Endothelial cell of umbilical vein (primary cell): ENCODE measurements around the gene DMXL2. TPM values are rescaled to one million over a fixed set of nuclear protein-coding genes. Genes with fewer than 3 reads are reported as not detected.

Experiments
- BruUV-seq: library from RNA; stranded (reverse); fragments of 400-500 nt; replicated peaks from 2 replicates; lab custom pipeline; 2021; lab: Mats Ljungman, UMichigan
- CTCF ChIA-PET: fragments of 300-600, 350-600 bp; sonication (Branson Sonifier 250); formaldehyde crosslinking; loops from one replicate; lab custom pipeline; 2021; ENCODE audit warnings: antibody characterized with exemption, inconsistent platforms; lab: Charles Lee
- POLR2A ChIA-PET: fragments of 300-600, 350-600 bp; sonication (Branson Sonifier 250); formaldehyde crosslinking; loops from one replicate; lab custom pipeline; 2021; ENCODE audit warnings: antibody characterized with exemption, inconsistent platforms; lab: Charles Lee
- DNase-seq: peaks from one replicate; pipeline ENCODE4 v3.0.0-alpha.2; 2011; ENCODE audit warnings: low read depth, low spot score
- FAIRE-seq: peaks from 2 replicates; lab custom pipeline; 2011; peaks lifted over from hg19 to GRCh38; lab: Jason Lieb, UNC
- H2AFZ ChIP-seq: 2 replicates; pipeline ENCODE4 v1.6.0; 2012; ENCODE audit warnings: low read depth, low read length, control low read depth, inconsistent platforms
- H3K27ac ChIP-seq: 2 replicates; pipeline ENCODE4 v1.5.1; 2011; ENCODE audit warnings: low read depth, mild to moderate bottlenecking, control low read depth, low read length, moderate library complexity; ENCODE audit not compliant: insufficient read depth
- H3K27me3 ChIP-seq, 2 experiments: 2 replicates each; pipeline versions ENCODE4 v1.6.0 to v1.6.1; 2011; ENCODE audit warnings: low read length in 2 of 2, mixed read lengths in 1 of 2; ENCODE audit not compliant: control insufficient read depth in 2 of 2, insufficient read depth in 2 of 2
- H3K36me3 ChIP-seq, 2 experiments: 2 replicates in 1 of 2; 3 replicates in 1 of 2; pipeline ENCODE4 v1.5.1; 2011; ENCODE audit warnings: low read length in 2 of 2, mild to moderate bottlenecking in 1 of 2, moderate library complexity in 1 of 2; ENCODE audit not compliant: control insufficient read depth in 2 of 2, insufficient read depth in 2 of 2; ENCODE audit errors: extremely low read depth in 1 of 2
- H3K4me1 ChIP-seq: 3 replicates; pipeline ENCODE4 v1.5.1; 2011; ENCODE audit warnings: mild to moderate bottlenecking, low read length; ENCODE audit not compliant: control insufficient read depth, insufficient read depth; ENCODE audit errors: extremely low read depth
- H3K4me2 ChIP-seq: 2 replicates; pipeline ENCODE4 v1.6.1; 2011; ENCODE audit warnings: low read length, control low read depth, mixed read lengths; ENCODE audit not compliant: insufficient read depth
- H3K4me3 ChIP-seq, 3 experiments: fragments of 200-600 bp in 1 of 3; sonication (generic), shearing (Covaris generic) in 1 of 3; replicated peaks in 1 of 3; 2 replicates each; pipeline ENCODE4 v1.5.1; 2011 to 2016; ENCODE audit warnings: control low read depth in 3 of 3, low read length in 3 of 3, mild to moderate bottlenecking in 2 of 3, inconsistent platforms in 1 of 3, low read depth in 1 of 3, moderate library complexity in 1 of 3; ENCODE audit not compliant: insufficient read depth in 1 of 3
- H3K79me2 ChIP-seq: 2 replicates; pipeline ENCODE4 v1.6.0; 2012; ENCODE audit warnings: low read length, inconsistent platforms; ENCODE audit not compliant: control insufficient read depth, insufficient read depth
- H3K9ac ChIP-seq: replicated peaks from 2 replicates; pipeline ENCODE3; 2011; ENCODE audit warnings: low read length, control low read depth; ENCODE audit not compliant: insufficient read depth; ENCODE audit errors: extremely low read depth
- H3K9me1 ChIP-seq: replicated peaks from 3 replicates; pipeline ENCODE4 v1.6.0; 2011; ENCODE audit warnings: mild to moderate bottlenecking, low read length; ENCODE audit not compliant: control insufficient read depth, insufficient read depth; ENCODE audit errors: extremely low read depth
- H3K9me3 ChIP-seq: replicated peaks from 2 replicates; pipeline ENCODE4 v1.5.1; 2012; ENCODE audit warnings: low read length, inconsistent platforms; ENCODE audit not compliant: control insufficient read depth, insufficient read depth
- H4K20me1 ChIP-seq: replicated peaks from 2 replicates; pipeline ENCODE3; 2011; ENCODE audit warnings: mild to moderate bottlenecking, low read length; ENCODE audit not compliant: control insufficient read depth, insufficient read depth; ENCODE audit errors: extremely low read depth
- EZH2 ChIP-seq: IDR thresholded peaks from 2 replicates; pipeline ENCODE4 v1.6.1; 2012; ENCODE audit warnings: borderline replicate concordance, low read depth, mild to moderate bottlenecking, moderate library complexity, low read length, inconsistent platforms; ENCODE audit not compliant: severe bottlenecking
- FOS ChIP-seq: IDR thresholded peaks from 2 replicates; pipeline ENCODE4 v1.6.1; 2011; ENCODE audit warnings: mild to moderate bottlenecking, low read length, moderate library complexity, borderline replicate concordance; ENCODE audit not compliant: insufficient read depth
- GATA2 ChIP-seq: IDR thresholded peaks from 2 replicates; pipeline ENCODE4 v1.7.0; 2011; ENCODE audit warnings: low read depth, mild to moderate bottlenecking, moderate library complexity, mixed read lengths, low read length; ENCODE audit not compliant: insufficient read length, insufficient read depth
- JUN ChIP-seq: IDR thresholded peaks from 2 replicates; pipeline ENCODE4 v1.6.1; 2011; ENCODE audit warnings: borderline replicate concordance, low read depth; ENCODE audit not compliant: insufficient read length, insufficient read depth
- MAX ChIP-seq: IDR thresholded peaks from 2 replicates; pipeline ENCODE4 v1.6.1; 2011; ENCODE audit not compliant: insufficient read depth, insufficient read length
- MYC ChIP-seq: IDR thresholded peaks from one replicate; pipeline ENCODE4 v1.6.1; 2011; ENCODE audit warnings: mild to moderate bottlenecking, low read depth, low read length
- POLR2A ChIP-seq: IDR thresholded peaks from 2 replicates; pipeline ENCODE4 v1.6.1; 2012; ENCODE audit warnings: low read depth, mild to moderate bottlenecking, control low read depth, low read length
- POLR2AphosphoS5 ChIP-seq: IDR thresholded peaks from 2 replicates; pipeline ENCODE4 v1.6.1; 2012; ENCODE audit warnings: low read depth, mild to moderate bottlenecking, control low read depth, low read length, moderate library complexity; ENCODE audit not compliant: insufficient read depth
- dilution Hi-C: fragments of 300-500 bp; cut with MboI; formaldehyde crosslinking; loops from one replicate; pipeline ENCODE4 v1.15.0; 2019; ENCODE audit warnings: low sequenced_read_pairs; ENCODE audit not compliant: extremely low pct_ligation_motif_present
- intact Hi-C: fragments of 100-400 bp; cut with micrococcal nuclease; formaldehyde crosslinking; loops from one replicate; pipeline ENCODE4 v1.10.0; 2022
- polyA plus RNA-seq, 4 experiments: library from polyadenylated mRNA; depleted of rRNA in 3 of 4; stranded (reverse) in 3 of 4; unstranded in 1 of 4; fragments of >200 nt; gene quantifications; 2 replicates each; pipeline versions ENCODE4 v1.2.1 to v1.2.3, GENCODE V29; 2011 to 2012; ENCODE audit warnings: missing spikeins in 1 of 4
- total RNA-seq: library from RNA; stranded (reverse); gene quantifications from 2 replicates; pipeline ENCODE4 v1.2.3, GENCODE V29; 2021
- TF ChIP-seq, protein P1 (sequence below), 2 donors: IDR thresholded peaks; 1 replicate in 1 of 2; 2 replicates in 1 of 2; pipeline ENCODE4 v1.5.1; 2011; ENCODE audit warnings: low read length in 2 of 2, mild to moderate bottlenecking in 2 of 2, moderate library complexity in 2 of 2, control low read depth in 1 of 2, inconsistent platforms in 1 of 2, low read depth in 1 of 2; ENCODE audit not compliant: insufficient read depth in 1 of 2; ENCODE audit errors: extremely low read depth in 1 of 2

DMXL2 gene
- total and polyA plus RNA-seq, 2 donors (not counting 3 experiments of a cell fraction or from before 2014, with no cell fraction given), result 6.3 to 10.8 TPM

DNA sequence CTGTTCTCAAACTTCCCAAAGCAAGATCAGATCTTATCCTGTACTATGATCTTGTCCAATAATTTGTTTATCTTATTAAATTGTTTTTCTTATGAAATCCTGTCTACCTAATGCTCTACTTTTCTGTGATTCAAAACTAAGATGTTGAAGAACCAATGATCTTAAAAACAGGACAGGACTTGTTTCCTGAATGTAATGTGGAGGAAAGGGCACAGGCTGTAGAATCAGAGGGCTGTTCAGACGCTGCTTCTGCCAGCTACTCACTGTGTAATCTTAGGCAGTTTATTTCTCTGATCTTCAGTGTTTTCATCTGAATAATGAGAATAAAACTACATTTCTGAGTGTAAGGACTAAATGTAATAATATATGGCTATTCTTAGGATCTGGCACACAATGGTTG, 20.1 kb upstream of the DMXL2 start:
- no peak overlapping the region for H3K4me2 ChIP-seq
- H3K27me3 ChIP-seq, result peaks cover 0 to 3% of the 10 kb centered on the region in 2 experiments
- FAIRE-seq (no peak), DNase-seq (no peak)
- H3K4me1 ChIP-seq, result peaks cover 2% of the 10 kb centered on the region
- no peak overlapping the region for H3K4me3 ChIP-seq
- H2AFZ ChIP-seq, result no peak overlapping the region
- no peak overlapping the region for H3K27ac ChIP-seq
- CTCF ChIA-PET, result no interaction called here
- no peaks in the 10 kb centered on the region for H4K20me1 ChIP-seq
- intact Hi-C loops (no loop called here), dilution Hi-C loops (no loop called here)
- H3K36me3 ChIP-seq, result no peaks in the 10 kb centered on the region
- H3K9ac ChIP-seq, result no peak overlapping the region
- BruUV-seq, result no TSS peak
- H3K9me1 ChIP-seq, result no peaks in the 10 kb centered on the region
- POLR2A ChIA-PET, result no interaction called here
- no peaks in the 10 kb centered on the region for H3K9me3 ChIP-seq
- H3K79me2 ChIP-seq, result no peaks in the 10 kb centered on the region
- TF ChIP-seq EZH2 (no peak), GATA2 (no peak), POLR2AphosphoS5 (no peak), POLR2A (no peak)

DNA sequence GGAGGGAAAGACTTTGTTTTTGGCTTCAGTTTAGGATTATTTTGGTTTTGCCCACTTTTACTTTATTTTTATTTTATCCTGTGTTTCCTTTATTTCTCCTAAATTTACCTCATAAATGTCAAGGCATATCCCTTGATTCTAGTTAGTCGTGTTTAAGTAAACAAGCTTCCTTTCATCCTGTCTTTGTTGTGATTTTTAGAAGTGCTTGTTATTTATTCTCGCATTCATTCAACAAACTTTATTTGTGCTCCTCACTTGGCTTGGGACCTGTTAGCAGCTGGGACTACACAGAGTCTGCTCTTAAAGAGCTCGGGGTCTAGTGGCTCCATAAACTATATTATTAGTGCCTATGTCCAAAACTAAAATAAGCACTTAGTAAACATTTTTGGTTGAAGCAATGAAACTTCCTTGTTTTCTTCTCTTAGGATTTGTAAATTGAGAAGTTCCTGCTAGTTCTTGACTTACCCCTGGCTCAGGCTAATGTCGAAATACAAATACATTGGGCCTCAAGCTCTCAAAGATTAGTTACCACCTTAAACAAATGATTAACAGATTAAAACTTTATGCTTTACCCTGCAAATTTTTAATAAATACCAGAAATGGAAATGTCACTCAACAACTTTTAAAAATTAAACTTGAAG, 19.0 kb upstream of the DMXL2 start:
- DNase-seq, result no peak
- ChIA-PET POLR2A (no interaction called here), CTCF (interaction anchor here (1.0 to 5.1 kb wide), 4 partner anchors 9 to 135 kb away, joined by 3 to 27 read pairs (median 7); no protein-coding TSS in a partner anchor)
- no peak overlapping the region for H3K4me2 ChIP-seq
- H4K20me1 ChIP-seq, result no peaks in the 10 kb centered on the region
- no peak for FAIRE-seq
- H3K36me3 ChIP-seq, result no peaks in the 10 kb centered on the region
- no peaks in the 10 kb centered on the region for H3K9me1 ChIP-seq
- no peak overlapping the region for H3K27ac ChIP-seq
- intact Hi-C loops, result no loop called here
- dilution Hi-C loops, result no loop called here
- no peaks in the 10 kb centered on the region for H3K4me1 ChIP-seq
- H3K27me3 ChIP-seq, result peaks cover 0 to 3% of the 10 kb centered on the region in 2 experiments
- H3K9ac ChIP-seq, result no peak overlapping the region
- TF ChIP-seq MAX (no peak), JUN (no peak), FOS (no peak), POLR2AphosphoS5 (no peak), GATA2 (no peak), POLR2A (no peak), MYC (no peak), EZH2 (no peak)
- TF ChIP-seq, protein P1, sequence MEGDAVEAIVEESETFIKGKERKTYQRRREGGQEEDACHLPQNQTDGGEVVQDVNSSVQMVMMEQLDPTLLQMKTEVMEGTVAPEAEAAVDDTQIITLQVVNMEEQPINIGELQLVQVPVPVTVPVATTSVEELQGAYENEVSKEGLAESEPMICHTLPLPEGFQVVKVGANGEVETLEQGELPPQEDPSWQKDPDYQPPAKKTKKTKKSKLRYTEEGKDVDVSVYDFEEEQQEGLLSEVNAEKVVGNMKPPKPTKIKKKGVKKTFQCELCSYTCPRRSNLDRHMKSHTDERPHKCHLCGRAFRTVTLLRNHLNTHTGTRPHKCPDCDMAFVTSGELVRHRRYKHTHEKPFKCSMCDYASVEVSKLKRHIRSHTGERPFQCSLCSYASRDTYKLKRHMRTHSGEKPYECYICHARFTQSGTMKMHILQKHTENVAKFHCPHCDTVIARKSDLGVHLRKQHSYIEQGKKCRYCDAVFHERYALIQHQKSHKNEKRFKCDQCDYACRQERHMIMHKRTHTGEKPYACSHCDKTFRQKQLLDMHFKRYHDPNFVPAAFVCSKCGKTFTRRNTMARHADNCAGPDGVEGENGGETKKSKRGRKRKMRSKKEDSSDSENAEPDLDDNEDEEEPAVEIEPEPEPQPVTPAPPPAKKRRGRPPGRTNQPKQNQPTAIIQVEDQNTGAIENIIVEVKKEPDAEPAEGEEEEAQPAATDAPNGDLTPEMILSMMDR (IDR thresholded peaks at IDR 0.05; ENCODE audit: extremely low read depth in 1 of 2, insufficient read depth in 1 of 2, low read depth in 1 of 2, low read length in 2 of 2), result no peak
- no peak overlapping the region for H3K4me3 ChIP-seq
- H3K9me3 ChIP-seq, result no peaks in the 10 kb centered on the region
- no TSS peak for BruUV-seq
- H2AFZ ChIP-seq, result no peak overlapping the region
- H3K79me2 ChIP-seq, result no peaks in the 10 kb centered on the region
